Lower leg skin (tissue), 4 donors: ENCODE results near the gene CNKSR3. TPM values are rescaled to one million over a fixed set of nuclear protein-coding genes. Genes with fewer than 3 reads are reported as not detected.

Experiments
- DNase-seq, 2 donors: peaks; one replicate each; pipeline ENCODE4 v3.0.0-alpha.2; 2019; ENCODE audit warnings: low spot score in 2 of 2
- H3K4me3 ChIP-seq: fragments of 200-600 bp; sonication (generic); 2 replicates; pipeline ENCODE4 v1.5.1; 2017; ENCODE audit warnings: mild to moderate bottlenecking, low read depth; ENCODE audit not compliant: poor library complexity, severe bottlenecking
- CTCF ChIP-seq, 3 donors: fragments of 450-650 bp; IDR thresholded peaks; one replicate each; pipeline ENCODE4 v1.5.1; 2016; ENCODE audit warnings: antibody characterized with exemption in 3 of 3, mild to moderate bottlenecking in 3 of 3, moderate library complexity in 2 of 3
- POLR2A ChIP-seq, 2 donors: fragments of 450-650 bp; IDR thresholded peaks; one replicate each; pipeline ENCODE4 v1.6.1; 2016 to 2017; ENCODE audit warnings: antibody characterized with exemption in 2 of 2, mild to moderate bottlenecking in 1 of 2, moderate library complexity in 1 of 2
- WGBS, 2 donors: methylation state at CpG; one replicate each; pipeline ENCODE4 v1.1.5; 2018; 5-methylcytosine and 5-hydroxymethylcytosine counted together
- intact Hi-C: fragments of 100-400 bp; cut with DNase I; formaldehyde crosslinking; loops from one replicate; pipeline ENCODE4 v1.15.0; 2023; ENCODE audit warnings: low total_unique reads
- total RNA-seq, 4 donors: library from RNA; depleted of rRNA; stranded (reverse); fragments of >200 nt; gene quantifications; one replicate each; pipeline ENCODE4 v1.1.0, GENCODE V29; 2016

The CNKSR3 gene
- total RNA-seq, 4 donors from 2014 or later = 8.8 to 11.1 (median 9.4) TPM

GRCh38 chr6:154535147-154535546, 24.7 kb upstream of the CNKSR3 start:
- DNase-seq = no peak
- intact Hi-C loops = no loop called here
- WGBS, 2 donors = 70 to 81% methylated on average over 3 of the region's 3 CpGs
- H3K4me3 ChIP-seq = no peak overlapping the region
- no peak for TF ChIP-seq POLR2A (IDR thresholded peaks at IDR 0.05)
- no peak for TF ChIP-seq CTCF (IDR thresholded peaks at IDR 0.05)

- WGBS, 2 donors = 82 to 87% methylated on average over 2 of the region's 2 CpGs
- TF ChIP-seq CTCF (IDR thresholded peaks at IDR 0.05) (no peak), POLR2A (IDR thresholded peaks at IDR 0.05) (no peak)
- intact Hi-C loops = no loop called here
- DNase-seq = no peak
- no peak overlapping the region for H3K4me3 ChIP-seq
Measured at GRCh38 chr6:154534531-154534930, 24.0 kb upstream of the CNKSR3 start.

- DNase-seq = no peak
- WGBS, 2 donors = 94 to 97% methylated on average over 4 of the region's 4 CpGs
Measured at GRCh38 chr6:154532426-154532825, 21.9 kb upstream of the CNKSR3 start.

GRCh38 chr6:154529957-154530356, 19.5 kb upstream of the CNKSR3 start:
- H3K4me3 ChIP-seq = no peak overlapping the region
- intact Hi-C loops = no loop called here
- no peak for DNase-seq
- WGBS, 2 donors = 90 to 92% methylated on average over 6 of the region's 6 CpGs
- TF ChIP-seq CTCF (IDR thresholded peaks at IDR 0.05) (no peak), POLR2A (IDR thresholded peaks at IDR 0.05) (no peak)

More at GRCh38 chr6:154532426-154532825, 21.9 kb upstream of the CNKSR3 start:
- intact Hi-C loops = no loop called here
- H3K4me3 ChIP-seq = no peak overlapping the region
- TF ChIP-seq CTCF (IDR thresholded peaks at IDR 0.05) (no peak), POLR2A (IDR thresholded peaks at IDR 0.05) (no peak)

GRCh38 chr6:154528310-154528915, 17.9 kb upstream of the CNKSR3 start:
- H3K4me3 ChIP-seq = no peak overlapping the region
- WGBS, 2 donors = 86 to 90% methylated on average over 3 of the region's 3 CpGs
- intact Hi-C loops = no loop called here
- no peak for TF ChIP-seq POLR2A (IDR thresholded peaks at IDR 0.05)
- TF ChIP-seq CTCF (IDR thresholded peaks at IDR 0.05) = no peak
- DNase-seq = no peak

GRCh38 chr6:154526996-154527395, 16.5 kb upstream of the CNKSR3 start:
- intact Hi-C loops = no loop called here
- no peak for DNase-seq
- WGBS, 2 donors = 79 to 92% methylated on average over 1 of the region's 1 CpG
- no peak for TF ChIP-seq POLR2A (IDR thresholded peaks at IDR 0.05)
- no peak overlapping the region for H3K4me3 ChIP-seq
